ENCODE data around the gene RAB8A. TPM values are rescaled to one million over a fixed set of nuclear protein-coding genes. Genes with fewer than 3 reads are reported as not detected.

The RAB8A gene
- total and polyA plus RNA-seq, 2 donors from 2014 or later, result 38.5 to 75.6 TPM

- no peaks in the 10 kb centered on the region for H3K9me3 ChIP-seq (ENCODE audit: control insufficient read depth in 2 of 3, insufficient read depth in 1 of 3, low read length in 3 of 3)
- H3K27ac ChIP-seq (ENCODE audit: low read depth in 2 of 2, low read length in 2 of 2), result no peak overlapping the region
- no peaks in the 10 kb centered on the region for H3K27me3 ChIP-seq (ENCODE audit: control insufficient read depth, insufficient read depth, low read length)
- intact Hi-C loops (cut with DNase I), result no loop called here
- TF ChIP-seq, protein P1, sequence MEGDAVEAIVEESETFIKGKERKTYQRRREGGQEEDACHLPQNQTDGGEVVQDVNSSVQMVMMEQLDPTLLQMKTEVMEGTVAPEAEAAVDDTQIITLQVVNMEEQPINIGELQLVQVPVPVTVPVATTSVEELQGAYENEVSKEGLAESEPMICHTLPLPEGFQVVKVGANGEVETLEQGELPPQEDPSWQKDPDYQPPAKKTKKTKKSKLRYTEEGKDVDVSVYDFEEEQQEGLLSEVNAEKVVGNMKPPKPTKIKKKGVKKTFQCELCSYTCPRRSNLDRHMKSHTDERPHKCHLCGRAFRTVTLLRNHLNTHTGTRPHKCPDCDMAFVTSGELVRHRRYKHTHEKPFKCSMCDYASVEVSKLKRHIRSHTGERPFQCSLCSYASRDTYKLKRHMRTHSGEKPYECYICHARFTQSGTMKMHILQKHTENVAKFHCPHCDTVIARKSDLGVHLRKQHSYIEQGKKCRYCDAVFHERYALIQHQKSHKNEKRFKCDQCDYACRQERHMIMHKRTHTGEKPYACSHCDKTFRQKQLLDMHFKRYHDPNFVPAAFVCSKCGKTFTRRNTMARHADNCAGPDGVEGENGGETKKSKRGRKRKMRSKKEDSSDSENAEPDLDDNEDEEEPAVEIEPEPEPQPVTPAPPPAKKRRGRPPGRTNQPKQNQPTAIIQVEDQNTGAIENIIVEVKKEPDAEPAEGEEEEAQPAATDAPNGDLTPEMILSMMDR (IDR thresholded peaks at IDR 0.05; ENCODE audit: borderline replicate concordance, extremely low read depth, insufficient read depth), result no peak
- DNase-seq (no peak), FAIRE-seq (no peak)
- H3K9ac ChIP-seq (ENCODE audit: low read length in 3 of 3), result no peak overlapping the region
- no peak overlapping the region for H3K4me3 ChIP-seq (ENCODE audit: low read length in 3 of 3)
- H3K36me3 ChIP-seq (ENCODE audit: control insufficient read depth in 2 of 3, insufficient read depth in 3 of 3, low read length in 3 of 3), result no peaks in the 10 kb centered on the region
- no peaks in the 10 kb centered on the region for H3K4me1 ChIP-seq (ENCODE audit: control insufficient read depth in 2 of 3, insufficient read depth in 2 of 3, low read depth in 1 of 3, low read length in 3 of 3)
These were observed 29.4 kb downstream of the RAB8A start for GRCh38 chr19:16141043-16141442.

GRCh38 chr19:16142032-16142580 is 30.4 kb downstream of the RAB8A start:
- intact Hi-C loops (cut with DNase I), result no loop called here

DNA sequence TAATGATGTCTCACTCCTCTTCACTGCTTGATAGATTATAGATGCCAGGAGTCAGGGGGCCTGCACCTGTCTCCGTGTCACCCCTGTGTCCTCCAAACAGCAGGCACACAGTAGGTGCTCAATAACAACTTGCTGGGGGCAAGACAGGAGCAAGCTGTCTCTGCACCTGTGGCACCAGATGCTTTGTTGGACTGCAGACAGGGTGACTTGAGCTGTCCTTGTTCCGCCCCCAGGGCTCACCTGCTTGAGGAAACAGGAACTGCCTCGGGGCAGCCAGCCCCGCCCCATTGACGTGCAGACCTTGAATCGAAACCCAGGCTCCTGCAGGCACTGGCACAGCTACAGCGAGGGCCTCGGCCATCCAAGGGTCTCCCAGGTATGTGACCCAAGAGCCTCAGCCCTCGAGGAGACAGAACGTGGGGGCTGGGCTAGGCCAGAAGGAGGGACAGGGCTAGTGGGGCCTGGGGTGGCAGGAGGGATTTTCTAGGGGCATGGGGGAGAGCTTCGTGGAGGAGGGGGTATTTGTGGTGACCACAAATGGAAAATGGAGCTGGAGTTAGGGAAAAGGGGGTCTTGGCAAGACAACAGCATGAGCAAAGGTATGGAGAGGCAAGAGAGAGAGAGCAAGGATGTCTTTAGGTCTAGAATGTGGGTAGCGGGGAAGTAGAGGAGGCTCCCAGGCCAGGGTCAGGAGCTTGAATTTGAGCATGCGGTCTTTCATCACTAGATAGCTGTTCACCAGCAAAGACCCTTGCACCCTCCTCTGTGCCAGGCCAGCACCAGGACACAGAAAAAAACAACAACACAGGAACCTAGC is 31.9 kb downstream of the RAB8A start, which contains the start of gene HSH2D:
HSH2D (plus strand) TSS at position 287 of the 817 bp plus-strand sequence. CDS start 5,066 bp downstream, outside the sequence.
- intact Hi-C loops (cut with DNase I), result no loop called here
- Histone ChIP-seq H3K27ac (ENCODE audit: low read depth in 2 of 2, low read length in 2 of 2) (no peak within 1 kb of the TSS), H3K4me3 (ENCODE audit: low read length in 3 of 3) (no peak within 1 kb of the TSS), H3K9me3 (ENCODE audit: control insufficient read depth in 2 of 3, insufficient read depth in 1 of 3, low read length in 3 of 3) (no peaks in the 10 kb centered on the region), H3K36me3 (ENCODE audit: control insufficient read depth in 2 of 3, insufficient read depth in 3 of 3, low read length in 3 of 3) (no peaks in the 10 kb centered on the region), H3K27me3 (ENCODE audit: control insufficient read depth, insufficient read depth, low read length) (no peaks in the 10 kb centered on the region), H3K4me1 (ENCODE audit: control insufficient read depth in 2 of 3, insufficient read depth in 2 of 3, low read depth in 1 of 3, low read length in 3 of 3) (no peaks in the 10 kb centered on the region), H3K9ac (ENCODE audit: low read length in 3 of 3) (no peak within 1 kb of the TSS)
- DNase-seq (peak in 3 of 5 donors; percentile 20 to 91 (median 26)), FAIRE-seq (no peak)
- TF ChIP-seq, protein P1 (IDR thresholded peaks at IDR 0.05; ENCODE audit: borderline replicate concordance, extremely low read depth, insufficient read depth), result no peak

More at GRCh38 chr19:16142032-16142580, 30.4 kb downstream of the RAB8A start:
- H3K27me3 ChIP-seq (ENCODE audit: control insufficient read depth, insufficient read depth, low read length), result no peaks in the 10 kb centered on the region
- no peaks in the 10 kb centered on the region for H3K4me1 ChIP-seq (ENCODE audit: control insufficient read depth in 2 of 3, insufficient read depth in 2 of 3, low read depth in 1 of 3, low read length in 3 of 3)
- FAIRE-seq, result no peak
- H3K4me3 ChIP-seq (ENCODE audit: low read length in 3 of 3), result no peak overlapping the region
- H3K9me3 ChIP-seq (ENCODE audit: control insufficient read depth in 2 of 3, insufficient read depth in 1 of 3, low read length in 3 of 3), result no peaks in the 10 kb centered on the region
- no peak overlapping the region for H3K9ac ChIP-seq (ENCODE audit: low read length in 3 of 3)
- H3K27ac ChIP-seq (ENCODE audit: low read depth in 2 of 2, low read length in 2 of 2), result no peak overlapping the region
- TF ChIP-seq, protein P1 (IDR thresholded peaks at IDR 0.05; ENCODE audit: borderline replicate concordance, extremely low read depth, insufficient read depth), result no peak
- DNase-seq, result no peak
- H3K36me3 ChIP-seq (ENCODE audit: control insufficient read depth in 2 of 3, insufficient read depth in 3 of 3, low read length in 3 of 3), result no peaks in the 10 kb centered on the region

Measured in kidney (tissue), 14 donors.